Smooth muscle cell (in vitro differentiated cells): ENCODE data around the gene MEOX2. TPM values are rescaled to one million over a fixed set of nuclear protein-coding genes. Genes with fewer than 3 reads are reported as not detected.

Experiments
- DNase-seq: peaks from one replicate; lab custom pipeline; 2025; ENCODE audit not compliant: unreplicated experiment; lab: John Stamatoyannopoulos, UW
- H2AFZ ChIP-seq: fragments of 200-600 bp; sonication (generic); 2 replicates; pipeline ENCODE4 v1.6.0; 2016; ENCODE audit warnings: antibody characterized with exemption, low read depth, mild to moderate bottlenecking
- H3F3A ChIP-seq: fragments of 200-600 bp; sonication (generic); 2 replicates; pipeline ENCODE4 v1.6.0; 2017; ENCODE audit warnings: antibody characterized with exemption, low read depth
- H3K27ac ChIP-seq: fragments of 200-600 bp; sonication (generic); 2 replicates; pipeline ENCODE4 v1.5.1; 2016; ENCODE audit warnings: low read depth, mild to moderate bottlenecking
- H3K27me3 ChIP-seq: fragments of 200-600 bp; sonication (generic); 2 replicates; pipeline ENCODE4 v1.6.1; 2016; ENCODE audit warnings: low read depth, mild to moderate bottlenecking
- H3K36me3 ChIP-seq: fragments of 200-600 bp; sonication (generic); 2 replicates; pipeline ENCODE4 v1.5.1; 2016; ENCODE audit warnings: low read depth
- H3K4me1 ChIP-seq: fragments of 200-600 bp; sonication (generic); 2 replicates; pipeline ENCODE4 v1.5.1; 2016; ENCODE audit warnings: low read depth
- H3K4me2 ChIP-seq: fragments of 200-600 bp; sonication (generic); 2 replicates; pipeline ENCODE4 v1.6.0; 2016; ENCODE audit warnings: mild to moderate bottlenecking
- H3K4me3 ChIP-seq: fragments of 200-600 bp; sonication (generic); 2 replicates; pipeline ENCODE4 v1.5.1; 2016; ENCODE audit warnings: mild to moderate bottlenecking
- H3K79me2 ChIP-seq: fragments of 200-600 bp; sonication (generic); 2 replicates; pipeline ENCODE4 v1.6.0; 2016; ENCODE audit warnings: low read depth, mild to moderate bottlenecking
- H3K9ac ChIP-seq: fragments of 200-600 bp; sonication (generic); 2 replicates; pipeline ENCODE4 v1.6.0; 2016; ENCODE audit warnings: low read depth
- H3K9me3 ChIP-seq: fragments of 200-600 bp; sonication (generic); replicated peaks from 2 replicates; pipeline ENCODE4 v1.5.1; 2016; ENCODE audit warnings: low read depth
- H4K20me1 ChIP-seq: fragments of 200-600 bp; sonication (generic); 2 replicates; pipeline ENCODE4 v1.6.0; 2016; ENCODE audit warnings: low read depth
- WGBS: methylation state at CpG from one replicate; pipeline ENCODE4 v1.1.7; 2016; ENCODE audit warnings: low lambda C conversion rate; 5-methylcytosine and 5-hydroxymethylcytosine counted together
- polyA plus RNA-seq: library from polyadenylated mRNA; unstranded; fragments of >200 nt; fragmentation: Nextera tagmentation; extraction: Ambion mirVana; gene quantifications from 2 replicates; pipeline ENCODE4 v1.2.1, GENCODE V29; 2016
- total RNA-seq: library from RNA; depleted of rRNA; stranded (reverse); fragments of >200 nt; gene quantifications from 2 replicates; pipeline ENCODE4 v1.2.3, GENCODE V29; 2014
- TF ChIP-seq, protein P1 (sequence below): fragments of 200-600 bp; sonication (generic); IDR thresholded peaks from 2 replicates; pipeline ENCODE4 v1.5.1; 2017; ENCODE audit warnings: borderline replicate concordance, mild to moderate bottlenecking, antibody characterized with exemption; ENCODE audit not compliant: insufficient read depth, poor library complexity, severe bottlenecking

MEOX2 gene
- total and polyA plus RNA-seq, 2 experiments from 2014 or later = 0.19 TPM; not detected in 1

GRCh38 chr7:15571301-15571878, 115.1 kb downstream of the MEOX2 start:
- Histone ChIP-seq H3K79me2 (no peaks in the 10 kb centered on the region), H3K4me1 (no peaks in the 10 kb centered on the region), H3K4me3 (no peak overlapping the region), H3F3A (no peaks in the 10 kb centered on the region), H3K27ac (no peak overlapping the region), H3K9ac (no peak overlapping the region), H3K4me2 (no peak overlapping the region), H3K9me3 (no peaks in the 10 kb centered on the region), H3K36me3 (no peaks in the 10 kb centered on the region), H4K20me1 (no peaks in the 10 kb centered on the region), H3K27me3 (no peaks in the 10 kb centered on the region), H2AFZ (no peak overlapping the region)
- DNase-seq = no peak
- WGBS = 78% methylated on average over 3 of the region's 3 CpGs
- TF ChIP-seq, protein P1, sequence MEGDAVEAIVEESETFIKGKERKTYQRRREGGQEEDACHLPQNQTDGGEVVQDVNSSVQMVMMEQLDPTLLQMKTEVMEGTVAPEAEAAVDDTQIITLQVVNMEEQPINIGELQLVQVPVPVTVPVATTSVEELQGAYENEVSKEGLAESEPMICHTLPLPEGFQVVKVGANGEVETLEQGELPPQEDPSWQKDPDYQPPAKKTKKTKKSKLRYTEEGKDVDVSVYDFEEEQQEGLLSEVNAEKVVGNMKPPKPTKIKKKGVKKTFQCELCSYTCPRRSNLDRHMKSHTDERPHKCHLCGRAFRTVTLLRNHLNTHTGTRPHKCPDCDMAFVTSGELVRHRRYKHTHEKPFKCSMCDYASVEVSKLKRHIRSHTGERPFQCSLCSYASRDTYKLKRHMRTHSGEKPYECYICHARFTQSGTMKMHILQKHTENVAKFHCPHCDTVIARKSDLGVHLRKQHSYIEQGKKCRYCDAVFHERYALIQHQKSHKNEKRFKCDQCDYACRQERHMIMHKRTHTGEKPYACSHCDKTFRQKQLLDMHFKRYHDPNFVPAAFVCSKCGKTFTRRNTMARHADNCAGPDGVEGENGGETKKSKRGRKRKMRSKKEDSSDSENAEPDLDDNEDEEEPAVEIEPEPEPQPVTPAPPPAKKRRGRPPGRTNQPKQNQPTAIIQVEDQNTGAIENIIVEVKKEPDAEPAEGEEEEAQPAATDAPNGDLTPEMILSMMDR = no peak

- WGBS = 78% methylated on average over 2 of the region's 2 CpGs
These were observed 118.8 kb downstream of the MEOX2 start for GRCh38 chr7:15567652-15568051.

DNA sequence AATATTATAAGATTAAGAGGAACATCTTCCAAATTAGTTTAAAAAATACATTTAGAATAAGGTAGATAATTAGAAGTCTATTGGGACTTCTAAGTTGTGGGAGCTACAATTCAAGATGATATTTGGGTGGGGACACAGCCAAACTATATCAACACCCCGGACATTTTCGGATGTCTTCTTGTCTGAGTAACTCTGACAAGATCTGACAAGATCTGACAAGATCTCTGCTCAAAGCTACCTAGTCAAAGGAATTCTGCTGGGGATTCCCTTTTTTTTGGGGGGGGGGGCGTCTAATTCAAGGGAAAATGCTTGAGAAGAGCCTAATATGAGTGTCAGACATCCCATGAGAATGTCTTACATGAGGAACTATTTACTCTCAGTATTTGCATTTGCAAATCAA, 119.4 kb downstream of the MEOX2 start:
- 95% methylated on average over 3 of the region's 3 CpGs for WGBS
- H3K4me1 ChIP-seq = peaks cover 2% of the 10 kb centered on the region

More at GRCh38 chr7:15567652-15568051, 118.8 kb downstream of the MEOX2 start:
- TF ChIP-seq, protein P1 = no peak
- no peak for DNase-seq
- peak overlapping the region; percentile 30 for H2AFZ ChIP-seq
- H3K27me3 ChIP-seq = no peaks in the 10 kb centered on the region
- H3F3A ChIP-seq = no peaks in the 10 kb centered on the region
- no peaks in the 10 kb centered on the region for H3K36me3 ChIP-seq
- H3K9ac ChIP-seq = no peak overlapping the region
- H3K4me1 ChIP-seq = no peaks in the 10 kb centered on the region
- no peaks in the 10 kb centered on the region for H4K20me1 ChIP-seq
- no peak overlapping the region for H3K4me2 ChIP-seq
- H3K79me2 ChIP-seq = no peaks in the 10 kb centered on the region
- no peak overlapping the region for H3K4me3 ChIP-seq
- H3K27ac ChIP-seq = no peak overlapping the region
- H3K9me3 ChIP-seq = no peaks in the 10 kb centered on the region

DNA sequence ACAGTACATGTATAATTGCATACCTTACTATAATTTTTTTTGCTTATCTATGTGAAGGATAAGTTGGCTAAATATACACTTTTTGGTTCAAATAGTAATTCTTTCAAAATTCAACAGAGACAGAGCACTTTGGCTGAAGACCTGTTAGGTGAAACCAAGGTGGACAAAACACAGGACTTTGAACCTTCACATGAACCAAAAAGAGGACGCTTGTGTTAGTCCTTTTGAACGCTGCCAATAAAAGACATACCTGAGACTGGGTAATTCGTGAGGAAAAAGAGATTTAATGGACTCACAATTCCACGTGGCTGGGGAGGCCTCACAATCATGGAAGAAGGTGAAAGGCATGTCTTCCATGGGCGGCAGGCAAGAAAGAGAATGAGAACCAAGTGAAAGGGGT, 120.0 kb downstream of the MEOX2 start:
- WGBS = 84% methylated on average over 5 of the region's 5 CpGs

More for the DNA sequence above, 119.4 kb downstream of the MEOX2 start:
- no peaks in the 10 kb centered on the region for H3K36me3 ChIP-seq
- H3K9ac ChIP-seq = no peak overlapping the region
- H3K27me3 ChIP-seq = no peaks in the 10 kb centered on the region
- TF ChIP-seq, protein P1 = no peak
- H3F3A ChIP-seq = no peaks in the 10 kb centered on the region
- H3K4me2 ChIP-seq = no peak overlapping the region
- no peak for DNase-seq
- no peak overlapping the region for H3K4me3 ChIP-seq
- no peaks in the 10 kb centered on the region for H3K9me3 ChIP-seq
- no peaks in the 10 kb centered on the region for H4K20me1 ChIP-seq
- H3K79me2 ChIP-seq = no peaks in the 10 kb centered on the region
- H3K27ac ChIP-seq = no peak overlapping the region
- H2AFZ ChIP-seq = no peak overlapping the region

More for the DNA sequence above, 120.0 kb downstream of the MEOX2 start:
- no peaks in the 10 kb centered on the region for H4K20me1 ChIP-seq
- H3K27ac ChIP-seq = no peak overlapping the region
- H3K4me3 ChIP-seq = no peak overlapping the region
- H3K9me3 ChIP-seq = no peaks in the 10 kb centered on the region
- H3K36me3 ChIP-seq = no peaks in the 10 kb centered on the region
- H2AFZ ChIP-seq = no peak overlapping the region
- H3K9ac ChIP-seq = no peak overlapping the region
- TF ChIP-seq, protein P1 = no peak
- no peaks in the 10 kb centered on the region for H3F3A ChIP-seq
- H3K79me2 ChIP-seq = no peaks in the 10 kb centered on the region
- peaks cover 7% of the 10 kb centered on the region for H3K4me1 ChIP-seq
- no peak for DNase-seq
- no peaks in the 10 kb centered on the region for H3K27me3 ChIP-seq
- H3K4me2 ChIP-seq = no peak overlapping the region
